Mucosa of rectum (tissue), 2 donors: ENCODE data around the gene GP9.
"Not testable (repeated sequence)": the region's sequence is repeated elsewhere in the genome, so short reads cannot be mapped to it uniquely, and the experiment has no call there.

ENCODE experiments used
- H3K27ac ChIP-seq, 2 donors: one replicate each; pipeline ENCODE4 v1.7.0; 2013; ENCODE audit warnings: inconsistent platforms in 2 of 2, low read depth in 2 of 2, low read length in 2 of 2
- H3K27me3 ChIP-seq, 2 donors: one replicate each; pipeline ENCODE4 v1.7.0; 2013; ENCODE audit warnings: low read length in 2 of 2; ENCODE audit not compliant: control insufficient read depth in 2 of 2, insufficient read depth in 2 of 2
- H3K36me3 ChIP-seq, 2 donors: one replicate each; pipeline ENCODE4 v1.7.0; 2013; ENCODE audit warnings: low read length in 2 of 2; ENCODE audit not compliant: control insufficient read depth in 2 of 2, insufficient read depth in 2 of 2
- H3K4me1 ChIP-seq, 2 donors: one replicate each; pipeline ENCODE4 v1.7.0; 2013; ENCODE audit warnings: low read length in 2 of 2, mild to moderate bottlenecking in 1 of 2; ENCODE audit not compliant: control insufficient read depth in 2 of 2, insufficient read depth in 2 of 2
- H3K4me3 ChIP-seq, 2 donors: one replicate each; pipeline ENCODE4 v1.7.0; 2013; ENCODE audit warnings: low read length in 2 of 2
- H3K9ac ChIP-seq, 2 donors: one replicate each; pipeline ENCODE4 v1.7.0; 2013; ENCODE audit warnings: low read length in 2 of 2, low read depth in 1 of 2, mild to moderate bottlenecking in 1 of 2
- H3K9me3 ChIP-seq, 2 donors: one replicate each; pipeline ENCODE4 v1.7.0; 2013; ENCODE audit warnings: low read length in 2 of 2; ENCODE audit not compliant: control insufficient read depth in 2 of 2
- donor health status: healthy.
- donor health status: Normal muscosa, but diverticular disease.

GP9 gene

GRCh38 chr3:129059311-129059958 lies 1.1 kb upstream of the GP9 start:
- no peaks in the 10 kb centered on the region for H3K27me3 ChIP-seq
- H3K4me3 ChIP-seq = no peak overlapping the region
- no peaks in the 10 kb centered on the region for H3K36me3 ChIP-seq
- no peak overlapping the region for H3K9ac ChIP-seq
- H3K4me1 ChIP-seq = peaks cover 50 to 67% of the 10 kb centered on the region in 2 donors
- no peaks in the 10 kb centered on the region for H3K9me3 ChIP-seq
- H3K27ac ChIP-seq = peak overlapping the region; percentile 52 to 58

- Histone ChIP-seq H3K9ac (peak overlapping the region in 1 of 2 donors; percentile 9), H3K4me1 (peaks cover 56 to 68% of the 10 kb centered on the region in 2 donors), H3K36me3 (no peaks in the 10 kb centered on the region), H3K27ac (no peak overlapping the region), H3K4me3 (no peak overlapping the region), H3K9me3 (no peaks in the 10 kb centered on the region), H3K27me3 (no peaks in the 10 kb centered on the region)
Measured at GRCh38 chr3:129061023-129061887, 676 bp downstream of the GP9 start.

DNA sequence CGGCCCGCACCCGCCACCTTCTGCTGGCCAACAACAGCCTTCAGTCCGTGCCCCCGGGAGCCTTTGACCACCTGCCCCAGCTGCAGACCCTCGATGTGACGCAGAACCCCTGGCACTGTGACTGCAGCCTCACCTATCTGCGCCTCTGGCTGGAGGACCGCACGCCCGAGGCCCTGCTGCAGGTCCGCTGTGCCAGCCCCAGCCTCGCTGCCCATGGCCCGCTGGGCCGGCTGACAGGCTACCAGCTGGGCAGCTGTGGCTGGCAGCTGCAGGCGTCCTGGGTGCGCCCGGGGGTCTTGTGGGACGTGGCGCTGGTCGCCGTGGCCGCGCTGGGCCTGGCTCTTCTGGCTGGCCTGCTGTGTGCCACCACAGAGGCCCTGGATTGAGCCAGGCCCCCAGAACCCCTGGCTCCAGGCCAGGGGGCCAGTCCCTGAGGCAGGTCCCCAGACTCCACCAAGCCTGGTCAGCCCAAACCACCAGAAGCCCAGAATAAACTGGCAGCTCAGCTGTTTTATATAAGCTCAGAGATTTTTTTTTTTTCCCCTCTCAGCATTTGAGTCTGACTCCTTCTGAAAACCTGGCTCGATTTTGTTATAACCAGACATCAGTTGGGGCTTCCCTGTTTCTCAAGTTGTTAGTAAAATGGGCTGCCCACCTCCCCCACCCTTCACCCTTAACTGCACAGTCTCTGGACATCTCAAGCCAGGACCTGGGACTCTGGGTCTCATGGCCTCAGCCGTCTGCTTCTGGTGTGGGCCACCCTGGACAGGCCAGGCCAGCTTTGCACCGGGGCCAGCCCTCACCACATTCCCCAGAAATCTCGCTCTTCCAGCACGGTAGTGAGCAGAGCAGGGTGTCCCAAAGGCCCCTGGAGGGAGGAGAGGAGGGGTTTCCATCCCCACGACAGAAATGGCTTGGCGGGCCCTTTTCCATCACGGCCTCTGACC lies 1.6 kb downstream of the GP9 start:
- H3K9me3 ChIP-seq = no peaks in the 10 kb centered on the region
- H3K4me1 ChIP-seq = peaks cover 54 to 67% of the 10 kb centered on the region in 2 donors
- H3K9ac ChIP-seq = peak overlapping the region in 1 of 2 donors; percentile 50
- H3K4me3 ChIP-seq = no peak overlapping the region
- H3K36me3 ChIP-seq = no peaks in the 10 kb centered on the region
- H3K27me3 ChIP-seq = no peaks in the 10 kb centered on the region
- peak overlapping the region; percentile 60 to 92 for H3K27ac ChIP-seq

DNA sequence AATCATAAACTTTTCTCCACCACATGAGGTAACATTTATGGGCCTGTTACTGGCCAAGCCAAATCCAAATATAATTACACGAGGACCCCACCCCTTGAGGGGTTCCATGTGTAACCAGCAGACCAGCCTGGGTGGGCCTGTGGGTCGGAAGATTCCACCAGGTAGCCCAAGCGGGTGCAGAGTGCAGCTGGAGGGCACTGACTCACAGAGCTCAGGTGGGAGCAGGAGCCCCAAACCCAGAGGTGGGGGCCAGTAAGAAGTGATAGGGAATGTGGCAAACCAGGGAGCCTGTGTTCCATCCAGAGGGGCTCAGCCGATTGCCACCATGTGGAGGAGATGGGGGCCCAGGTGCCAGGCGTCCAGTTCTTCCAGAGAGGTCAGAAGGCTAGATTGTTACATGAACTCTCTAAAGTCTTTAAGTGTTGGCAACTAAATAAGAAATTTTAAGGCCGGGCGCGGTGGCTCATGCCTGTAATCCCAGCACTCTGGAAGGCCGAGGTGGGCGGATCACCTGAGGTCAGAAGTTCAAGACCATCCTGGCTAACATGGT lies 2.6 kb downstream of the GP9 start:
- H3K27me3 ChIP-seq = no peaks in the 10 kb centered on the region
- H3K4me3 ChIP-seq = no peak overlapping the region
- peaks cover 51 to 65% of the 10 kb centered on the region in 2 donors for H3K4me1 ChIP-seq
- H3K27ac ChIP-seq = peak overlapping the region; percentile 60 to 92
- no peaks in the 10 kb centered on the region for H3K36me3 ChIP-seq
- H3K9me3 ChIP-seq = no peaks in the 10 kb centered on the region
- peak overlapping the region; percentile 26 to 50 for H3K9ac ChIP-seq

GRCh38 chr3:129063841-129064482 lies 3.4 kb downstream of the GP9 start:
- peak overlapping the region in 1 of 2 donors; percentile 79 for H3K9ac ChIP-seq
- peak overlapping the region in 1 of 2 donors; percentile 24 for H3K4me3 ChIP-seq
- H3K4me1 ChIP-seq = peaks cover 44 to 57% of the 10 kb centered on the region in 2 donors
- H3K9me3 ChIP-seq = no peaks in the 10 kb centered on the region
- H3K36me3 ChIP-seq = no peaks in the 10 kb centered on the region
- H3K27me3 ChIP-seq = no peaks in the 10 kb centered on the region
- H3K27ac ChIP-seq = peak overlapping the region; percentile 90 to 92

DNA sequence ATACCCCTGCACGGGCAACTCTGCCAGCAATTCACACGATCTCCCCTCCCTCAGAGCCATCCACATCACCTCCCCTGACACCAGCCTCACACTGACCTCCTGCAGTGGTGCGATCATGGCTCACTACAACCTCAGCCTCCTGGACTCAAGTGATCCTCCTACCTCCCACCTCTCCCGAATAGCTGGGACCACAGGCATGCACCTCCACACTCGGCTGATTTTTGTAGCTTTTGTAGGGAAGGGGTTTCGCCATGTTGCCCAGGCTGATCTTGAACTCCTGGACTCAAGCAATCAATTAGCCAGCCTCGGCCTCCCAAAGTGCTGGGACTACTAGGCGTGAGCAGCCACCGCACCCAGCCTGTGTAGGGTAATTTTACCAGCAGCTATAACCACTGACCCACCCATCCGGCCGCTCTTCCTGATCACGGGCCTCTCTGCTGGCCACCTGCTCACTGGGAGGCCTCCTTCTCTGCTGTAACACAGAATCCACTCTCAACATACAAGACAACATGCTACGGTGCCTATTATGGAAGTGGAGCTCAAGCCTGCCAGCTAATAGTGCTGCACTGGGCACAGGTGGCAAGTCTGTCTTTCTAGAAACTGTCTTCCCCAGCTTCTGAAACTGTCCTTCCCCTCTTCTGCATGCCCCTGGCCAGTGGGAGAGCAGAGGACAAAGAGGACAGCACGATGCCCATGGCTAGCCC lies 4.6 kb downstream of the GP9 start:
- peak overlapping the region; percentile 90 to 92 for H3K27ac ChIP-seq
- H3K9me3 ChIP-seq = no peaks in the 10 kb centered on the region
- no peaks in the 10 kb centered on the region for H3K36me3 ChIP-seq
- peaks cover 41 to 51% of the 10 kb centered on the region in 2 donors for H3K4me1 ChIP-seq
- H3K27me3 ChIP-seq = no peaks in the 10 kb centered on the region
- peak overlapping the region; percentile 60 to 61 for H3K4me3 ChIP-seq
- peak overlapping the region; percentile 73 to 79 for H3K9ac ChIP-seq

GRCh38 chr3:129065720-129066073 lies 5.1 kb downstream of the GP9 start:
- no peaks in the 10 kb centered on the region for H3K36me3 ChIP-seq
- peak overlapping the region; percentile 73 to 79 for H3K9ac ChIP-seq
- no peaks in the 10 kb centered on the region for H3K27me3 ChIP-seq
- peak overlapping the region; percentile 90 to 92 for H3K27ac ChIP-seq
- H3K9me3 ChIP-seq = no peaks in the 10 kb centered on the region
- H3K4me3 ChIP-seq = peak overlapping the region; percentile 56 to 60
- H3K4me1 ChIP-seq = peaks cover 37 to 51% of the 10 kb centered on the region in 2 donors

- peak overlapping the region in 1 of 2 donors; percentile 79 for H3K9ac ChIP-seq
- peak overlapping the region; percentile 23 to 56 for H3K4me3 ChIP-seq
Measured at GRCh38 chr3:129067719-129068118, 7.1 kb downstream of the GP9 start.

More at GRCh38 chr3:129067719-129068118, 7.1 kb downstream of the GP9 start:
- not testable (repeated sequence) for H3K27me3 ChIP-seq, H3K9me3 ChIP-seq, H3K36me3 ChIP-seq
- Histone ChIP-seq H3K27ac (peak overlapping the region; percentile 90 to 92), H3K4me1 (peaks cover 33 to 40% of the 10 kb centered on the region in 2 donors)
